ENCODE data around the gene DLL3. TPM values are rescaled to one million over a fixed set of nuclear protein-coding genes. Genes with fewer than 3 reads are reported as not detected.
A peak's percentile ranks its signal among the peaks of the same experiment; 100 is the strongest.

The DLL3 gene
- total RNA-seq, 2 donors from 2014 or later: not detected

DNA sequence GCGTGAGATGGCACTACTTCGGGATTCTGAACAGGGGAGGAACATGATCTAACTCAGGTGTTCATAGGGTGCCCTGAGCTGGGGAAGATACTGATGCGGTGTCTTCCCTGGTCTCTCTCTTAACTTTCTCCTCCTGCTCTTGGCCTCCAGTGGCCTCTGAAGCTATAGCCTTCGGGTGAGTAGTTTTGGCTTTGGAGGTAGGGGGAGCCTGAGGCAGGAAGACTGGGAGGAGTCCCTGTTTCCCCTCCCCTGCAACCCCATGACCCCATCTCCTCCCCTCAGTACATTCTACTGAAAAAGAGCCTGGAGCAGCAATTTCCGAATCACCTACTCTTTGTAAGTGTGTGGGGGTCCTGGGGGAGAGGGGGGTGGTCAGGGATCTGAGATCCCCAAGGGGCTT lies 19.7 kb downstream of the DLL3 start:
- intact Hi-C loops (cut with DNase I): no loop called here
- H3K9me3 ChIP-seq: no peaks in the 10 kb centered on the region
- H3K4me1 ChIP-seq: no peaks in the 10 kb centered on the region
- H3K27ac ChIP-seq: no peak overlapping the region
- no peak for TF ChIP-seq CTCF (IDR thresholded peaks at IDR 0.05)
- no peak for DNase-seq
- peaks cover 26% of the 10 kb centered on the region for H3K27me3 ChIP-seq
- no peak overlapping the region for H3K9ac ChIP-seq (ENCODE audit: low read depth in 2 of 2, low read length in 2 of 2)
- no peak overlapping the region for H3K4me3 ChIP-seq
- no peaks in the 10 kb centered on the region for H3K36me3 ChIP-seq

DNA sequence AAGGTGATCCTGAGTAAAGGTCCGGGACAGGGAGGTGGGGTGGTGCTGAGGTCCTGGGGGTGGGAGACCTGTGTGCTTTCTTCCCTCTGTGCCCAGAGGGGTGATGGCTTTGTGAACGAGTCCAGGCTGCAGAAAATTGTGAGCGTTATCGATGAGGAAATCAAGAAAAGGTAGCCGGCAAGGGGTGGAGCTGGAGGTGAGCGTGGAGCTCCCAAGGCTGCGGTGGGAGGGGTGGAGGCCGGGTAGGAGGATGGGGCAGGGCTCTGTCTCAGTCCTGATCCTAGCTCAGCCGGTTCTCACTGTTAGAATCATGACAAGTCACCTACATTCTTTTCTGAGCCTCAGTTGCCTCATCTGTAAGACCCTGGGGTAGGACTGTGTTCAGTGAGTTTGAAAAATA lies 20.2 kb downstream of the DLL3 start:
- intact Hi-C loops (cut with DNase I): no loop called here
- TF ChIP-seq CTCF (IDR thresholded peaks at IDR 0.05): no peak
- no peak overlapping the region for H3K27ac ChIP-seq
- peaks cover 22% of the 10 kb centered on the region for H3K27me3 ChIP-seq
- DNase-seq: no peak
- no peak overlapping the region for H3K4me3 ChIP-seq
- H3K9me3 ChIP-seq: no peaks in the 10 kb centered on the region
- no peak overlapping the region for H3K9ac ChIP-seq (ENCODE audit: low read depth in 2 of 2, low read length in 2 of 2)
- no peaks in the 10 kb centered on the region for H3K36me3 ChIP-seq
- no peaks in the 10 kb centered on the region for H3K4me1 ChIP-seq

GRCh38 chr19:39520541-39521484 lies 22.1 kb downstream of the DLL3 start:
- intact Hi-C loops (cut with DNase I): no loop called here
- TF ChIP-seq CTCF (IDR thresholded peaks at IDR 0.05): no peak
- H3K36me3 ChIP-seq: no peaks in the 10 kb centered on the region
- H3K27ac ChIP-seq: no peak overlapping the region
- H3K27me3 ChIP-seq: peaks cover 4% of the 10 kb centered on the region
- no peak overlapping the region for H3K9ac ChIP-seq (ENCODE audit: low read depth in 2 of 2, low read length in 2 of 2)
- H3K4me1 ChIP-seq: no peaks in the 10 kb centered on the region
- DNase-seq: no peak
- no peaks in the 10 kb centered on the region for H3K9me3 ChIP-seq
- no peak overlapping the region for H3K4me3 ChIP-seq

GRCh38 chr19:39524495-39524894 lies 25.7 kb downstream of the DLL3 start:
- no peak for TF ChIP-seq CTCF (IDR thresholded peaks at IDR 0.05)
- H3K9ac ChIP-seq (ENCODE audit: low read depth in 2 of 2, low read length in 2 of 2): no peak overlapping the region
- no peak overlapping the region for H3K4me3 ChIP-seq
- intact Hi-C loops (cut with DNase I): no loop called here
- no peaks in the 10 kb centered on the region for H3K4me1 ChIP-seq
- peak overlapping the region; percentile 46 for H3K27ac ChIP-seq
- no peaks in the 10 kb centered on the region for H3K36me3 ChIP-seq
- DNase-seq: no peak
- no peaks in the 10 kb centered on the region for H3K9me3 ChIP-seq
- no peaks in the 10 kb centered on the region for H3K27me3 ChIP-seq

DNA sequence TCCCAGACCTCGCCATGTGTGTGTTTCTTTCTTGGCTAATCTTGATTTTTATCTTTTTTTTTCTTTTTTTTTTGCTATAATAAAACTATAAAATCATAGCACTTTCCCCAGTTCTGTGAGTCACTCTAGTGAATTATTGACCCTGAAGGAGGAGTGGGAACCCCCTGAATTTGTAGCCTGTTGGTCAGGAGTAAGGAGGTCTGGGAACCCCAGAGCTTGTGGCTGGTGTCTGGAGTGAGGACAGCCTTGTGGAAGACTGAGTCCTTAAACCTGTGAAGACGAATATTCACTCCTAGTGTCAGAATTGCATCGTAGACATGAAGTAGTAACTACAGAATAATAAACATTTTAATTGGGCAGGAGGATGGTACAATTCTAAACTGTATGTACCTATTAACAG lies 26.5 kb downstream of the DLL3 start:
- Histone ChIP-seq H3K36me3 (no peaks in the 10 kb centered on the region), H3K4me3 (no peak overlapping the region), H3K9ac (ENCODE audit: low read depth in 2 of 2, low read length in 2 of 2) (no peak overlapping the region), H3K4me1 (no peaks in the 10 kb centered on the region), H3K27me3 (no peaks in the 10 kb centered on the region), H3K27ac (peak overlapping the region; percentile 46), H3K9me3 (no peaks in the 10 kb centered on the region)
- TF ChIP-seq CTCF (IDR thresholded peaks at IDR 0.05): no peak
- no peak for DNase-seq
- intact Hi-C loops (cut with DNase I): no loop called here

Data from colonic mucosa (tissue), 4 donors.